LNCAP (cell line): Measurements from ENCODE around the gene POP4.

Experiments used
- TF ChIP-seq, protein P1 (sequence below): fragments of 450-650 bp; IDR thresholded peaks from 2 replicates; pipeline ENCODE4 v1.5.1; 2017; ENCODE audit warnings: mild to moderate bottlenecking

The POP4 gene

DNA sequence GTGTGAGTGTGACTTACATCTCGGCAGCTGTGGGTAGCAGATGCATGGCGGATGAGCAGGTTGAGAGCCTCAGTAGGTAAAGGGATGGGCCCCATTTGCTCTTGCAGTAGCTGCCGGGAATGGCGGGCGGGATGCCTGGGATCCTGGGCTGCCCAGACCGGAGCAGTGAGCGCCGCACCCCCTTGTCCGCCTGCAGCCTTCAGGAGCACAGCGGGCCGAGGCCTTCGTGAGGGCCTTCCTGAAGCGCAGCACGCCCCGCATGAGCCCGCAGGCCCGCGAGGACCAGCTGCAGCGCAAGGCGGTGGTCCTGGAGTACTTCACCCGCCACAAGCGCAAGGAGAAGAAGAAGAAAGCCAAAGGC lies 4.1 kb downstream of the POP4 start:
- TF ChIP-seq, protein P1, sequence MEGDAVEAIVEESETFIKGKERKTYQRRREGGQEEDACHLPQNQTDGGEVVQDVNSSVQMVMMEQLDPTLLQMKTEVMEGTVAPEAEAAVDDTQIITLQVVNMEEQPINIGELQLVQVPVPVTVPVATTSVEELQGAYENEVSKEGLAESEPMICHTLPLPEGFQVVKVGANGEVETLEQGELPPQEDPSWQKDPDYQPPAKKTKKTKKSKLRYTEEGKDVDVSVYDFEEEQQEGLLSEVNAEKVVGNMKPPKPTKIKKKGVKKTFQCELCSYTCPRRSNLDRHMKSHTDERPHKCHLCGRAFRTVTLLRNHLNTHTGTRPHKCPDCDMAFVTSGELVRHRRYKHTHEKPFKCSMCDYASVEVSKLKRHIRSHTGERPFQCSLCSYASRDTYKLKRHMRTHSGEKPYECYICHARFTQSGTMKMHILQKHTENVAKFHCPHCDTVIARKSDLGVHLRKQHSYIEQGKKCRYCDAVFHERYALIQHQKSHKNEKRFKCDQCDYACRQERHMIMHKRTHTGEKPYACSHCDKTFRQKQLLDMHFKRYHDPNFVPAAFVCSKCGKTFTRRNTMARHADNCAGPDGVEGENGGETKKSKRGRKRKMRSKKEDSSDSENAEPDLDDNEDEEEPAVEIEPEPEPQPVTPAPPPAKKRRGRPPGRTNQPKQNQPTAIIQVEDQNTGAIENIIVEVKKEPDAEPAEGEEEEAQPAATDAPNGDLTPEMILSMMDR = no peak

DNA sequence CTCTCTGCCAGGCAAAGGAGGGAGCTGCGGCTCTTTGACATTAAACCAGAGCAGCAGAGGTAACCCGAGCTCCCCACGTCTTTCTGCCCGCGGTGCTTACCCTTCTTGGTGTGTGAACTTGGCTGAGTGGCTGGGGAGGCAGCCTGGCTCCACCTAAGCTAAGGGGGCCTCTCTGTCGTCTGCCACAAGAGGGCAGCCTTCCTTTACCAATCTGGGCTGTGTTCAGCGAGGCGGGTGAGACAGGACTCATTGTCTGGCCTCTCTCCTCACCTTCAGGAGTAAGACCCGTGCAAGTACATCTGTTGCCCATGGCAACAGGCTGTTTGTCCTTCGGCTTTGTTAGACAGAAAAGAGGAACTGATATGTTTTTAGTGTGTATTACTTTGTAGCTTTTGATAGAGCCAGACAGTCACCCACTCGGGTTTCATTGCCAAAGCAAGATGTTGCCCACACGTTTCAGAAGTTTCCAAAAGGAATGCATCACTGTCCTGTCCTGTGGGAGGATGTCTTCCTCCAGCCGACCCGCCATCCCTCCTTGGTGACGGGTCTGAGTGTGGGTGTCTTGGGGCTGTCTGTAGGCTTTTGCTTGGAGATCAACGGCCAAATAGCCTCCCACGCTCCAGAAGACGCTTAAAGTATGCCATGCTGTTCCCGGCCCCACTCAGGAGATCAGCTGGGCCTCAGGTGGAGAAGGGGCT lies 4.6 kb downstream of the POP4 start:
- TF ChIP-seq, protein P1 = peak; percentile 94

DNA sequence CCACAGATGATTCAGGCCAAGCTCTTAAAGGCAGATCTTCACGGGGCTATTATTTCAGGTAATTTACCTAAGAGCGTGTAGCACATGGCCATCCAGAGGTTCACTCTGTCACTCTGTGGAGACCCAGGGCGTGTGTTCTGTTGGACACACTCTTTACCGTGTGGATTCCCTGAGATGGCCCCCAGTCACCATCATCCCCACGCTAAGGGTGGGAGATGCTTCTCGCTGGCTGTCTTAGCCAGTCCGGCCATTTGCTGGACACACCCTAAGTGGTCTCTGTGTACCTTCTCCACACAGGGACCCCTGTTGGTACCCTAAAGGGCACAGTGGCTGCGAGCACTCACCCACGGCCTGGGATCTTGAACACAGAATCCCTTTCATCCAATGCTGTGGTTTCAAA lies 6.0 kb downstream of the POP4 start:
- TF ChIP-seq, protein P1 = no peak

DNA sequence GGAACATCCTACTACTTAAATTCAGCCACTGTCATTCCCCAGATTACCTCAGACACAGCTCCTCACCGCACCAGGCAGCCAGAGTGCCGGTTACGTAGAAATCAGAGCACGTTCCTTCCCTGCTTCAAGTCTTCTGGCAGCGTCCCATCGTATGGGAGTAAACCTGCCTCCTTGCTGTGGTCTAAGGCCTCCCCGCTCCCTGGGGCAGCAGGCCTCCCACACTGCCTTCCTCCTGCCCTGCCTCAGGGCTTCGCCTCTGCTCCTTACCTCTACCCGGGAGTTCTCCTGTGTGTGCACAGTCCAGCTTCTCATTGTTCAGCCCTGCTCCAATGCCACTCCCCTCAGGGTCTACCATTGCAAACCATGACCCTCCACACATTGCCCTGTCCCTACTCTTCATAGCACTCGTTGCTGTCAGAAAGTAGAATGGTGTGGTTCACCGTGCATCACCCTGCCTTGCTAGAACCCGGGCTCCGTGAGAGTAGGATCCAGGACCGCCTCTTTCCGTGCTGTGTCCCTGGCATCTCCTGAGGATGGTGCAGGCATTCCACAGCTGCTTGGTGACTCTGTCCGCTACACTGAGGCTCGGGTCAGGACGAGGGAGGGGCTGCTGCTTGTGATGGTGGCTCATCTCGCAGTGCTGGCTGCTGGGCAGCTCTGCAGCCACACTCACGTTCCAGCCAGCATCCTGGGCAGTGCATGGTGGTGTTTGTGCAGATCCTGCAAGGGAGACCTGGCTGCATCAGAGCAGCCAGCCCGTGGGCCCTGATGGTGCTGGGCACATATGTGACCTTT lies 6.9 kb downstream of the POP4 start:
- TF ChIP-seq, protein P1 = no peak

GRCh38 chr19:29614046-29614445 lies 8.0 kb downstream of the POP4 start:
- TF ChIP-seq, protein P1 = no peak

DNA sequence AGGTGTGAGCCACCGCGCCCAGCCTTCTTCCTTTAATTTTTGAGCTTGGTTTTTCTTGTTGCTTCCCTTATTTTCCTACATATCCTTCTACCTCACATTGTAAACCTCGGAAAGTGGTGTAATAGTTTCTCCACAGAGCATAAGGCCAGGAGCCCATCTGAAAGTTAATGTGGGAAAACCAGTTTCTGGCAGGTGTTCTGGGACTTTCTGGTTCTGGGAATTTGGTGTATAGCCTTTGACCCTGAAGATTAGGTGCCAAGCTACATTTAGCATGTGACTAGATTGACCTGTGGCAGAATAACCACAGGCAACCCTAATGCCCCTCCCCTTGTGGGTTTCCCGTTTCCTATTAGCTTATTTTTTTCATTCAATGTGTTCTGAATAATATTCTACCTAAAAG lies 8.7 kb downstream of the POP4 start:
- TF ChIP-seq, protein P1 = no peak

DNA sequence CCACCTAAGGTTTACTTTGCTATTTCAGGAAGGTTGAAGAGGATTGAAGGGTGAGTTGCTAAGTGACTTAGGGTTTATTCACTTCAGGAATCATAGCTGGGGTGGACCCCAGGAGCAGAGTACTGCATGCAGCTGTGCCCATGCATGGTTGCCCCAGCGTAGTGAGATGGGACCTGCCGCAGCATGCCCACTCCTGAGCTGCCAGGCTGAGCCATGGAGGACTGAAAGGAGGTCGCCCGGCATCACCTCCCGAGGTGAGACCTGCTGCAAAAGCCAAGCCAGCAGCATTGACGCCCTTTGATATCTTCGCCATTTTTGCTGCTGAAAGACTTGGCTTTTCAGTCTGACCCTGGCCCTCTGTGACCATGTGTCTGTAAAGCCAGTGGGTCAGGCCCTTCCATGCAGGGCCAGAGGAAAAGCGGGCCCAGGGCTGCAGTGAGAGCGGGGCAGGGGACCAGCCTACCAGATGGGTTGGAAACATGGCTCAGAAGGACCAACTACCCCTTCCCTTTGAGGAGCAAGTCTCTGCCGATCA lies 9.9 kb downstream of the POP4 start:
- TF ChIP-seq, protein P1 = no peak
